GM19193 (cell line): ENCODE measurements around the gene PRR33.

Experiments used
- POLR2A ChIP-seq: IDR thresholded peaks from 4 replicates; pipeline ENCODE4 v1.6.1; 2011; ENCODE audit not compliant: insufficient read depth, insufficient read length; ENCODE audit errors: extremely low read depth

The PRR33 gene

DNA sequence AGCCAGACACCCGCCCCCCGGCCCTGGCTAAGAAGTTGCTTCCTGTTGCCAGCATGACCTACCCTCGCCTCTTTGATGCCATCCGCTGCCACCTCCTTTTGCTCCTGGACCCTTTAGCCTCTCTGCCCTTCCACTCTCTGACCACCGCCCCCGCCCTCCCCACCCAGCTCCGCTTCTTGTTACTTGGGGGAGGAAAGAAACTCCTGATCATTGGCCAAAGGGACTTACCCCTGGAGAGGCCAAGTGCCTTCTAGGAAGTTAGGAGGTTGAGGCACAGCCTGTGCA is at the start of gene PRR33:
TSS of gene PRR33 (minus strand) at position 65 of the 285 bp plus-strand sequence. CDS start 1,311 bp downstream, outside the sequence.
- no peak for TF ChIP-seq POLR2A

DNA sequence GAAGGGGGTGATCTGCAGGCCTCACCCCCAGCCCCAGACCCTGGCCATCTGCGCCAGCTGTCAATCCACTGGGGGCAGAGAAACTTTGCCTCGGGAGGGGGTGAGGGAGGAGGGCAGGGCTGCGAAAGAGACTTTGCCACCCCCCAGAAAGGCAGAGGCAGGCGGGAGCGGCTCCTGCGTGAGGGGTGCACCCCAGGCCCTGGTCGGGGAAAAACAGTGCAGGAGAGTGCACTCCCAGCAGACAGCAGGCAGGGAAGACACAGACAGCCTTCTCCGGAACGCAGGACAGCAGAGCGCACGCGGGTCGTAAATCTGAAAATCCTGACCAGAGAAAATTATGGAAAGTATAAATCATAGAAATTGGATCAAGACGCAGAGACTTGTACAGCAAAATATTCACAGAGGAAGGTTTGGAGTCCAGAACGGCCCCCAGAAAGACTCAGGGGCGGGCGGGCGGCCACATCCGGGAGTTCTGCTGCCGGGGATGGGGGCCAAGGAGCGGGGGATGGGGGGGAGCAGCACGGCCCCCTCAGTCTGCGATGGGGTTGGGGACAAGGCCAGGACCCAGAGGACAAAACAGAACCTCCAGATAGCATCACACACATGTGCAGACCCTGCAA is 47.4 kb upstream of the PRR33 start:
- TF ChIP-seq POLR2A, result no peak

DNA sequence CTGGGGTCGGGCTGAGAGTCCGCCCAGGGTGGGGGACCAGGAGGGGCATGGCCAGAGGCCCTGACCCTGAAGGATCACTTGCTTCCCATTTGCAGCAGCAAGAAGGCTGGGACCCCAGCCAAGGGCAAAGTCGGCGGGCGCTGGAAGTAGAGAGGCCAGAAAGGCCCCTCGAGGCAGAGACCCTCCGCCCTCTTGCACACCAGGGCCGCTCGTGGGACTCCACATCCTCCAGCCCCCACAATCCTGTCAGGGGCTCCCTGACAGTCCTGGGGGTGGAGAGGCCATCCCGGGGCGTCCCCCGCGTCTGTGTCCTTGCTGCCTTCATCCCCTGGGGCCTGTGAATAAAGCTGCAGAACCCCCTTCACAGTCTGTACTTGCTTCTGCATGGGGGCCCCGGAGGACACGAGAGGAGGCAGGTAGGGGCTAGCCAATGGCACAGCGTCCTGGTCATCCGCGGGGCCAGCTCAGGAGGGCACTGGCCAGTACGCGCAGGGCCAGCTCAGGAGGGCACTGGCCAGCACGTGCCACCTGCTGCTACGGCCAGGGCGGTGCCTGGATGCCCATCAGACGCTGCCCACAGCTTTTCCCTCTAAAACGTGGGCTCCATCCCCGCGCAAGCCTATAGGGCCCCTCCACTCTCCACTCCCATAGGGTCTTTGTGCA is 46.8 kb upstream of the PRR33 start:
- TF ChIP-seq POLR2A, result no peak

DNA sequence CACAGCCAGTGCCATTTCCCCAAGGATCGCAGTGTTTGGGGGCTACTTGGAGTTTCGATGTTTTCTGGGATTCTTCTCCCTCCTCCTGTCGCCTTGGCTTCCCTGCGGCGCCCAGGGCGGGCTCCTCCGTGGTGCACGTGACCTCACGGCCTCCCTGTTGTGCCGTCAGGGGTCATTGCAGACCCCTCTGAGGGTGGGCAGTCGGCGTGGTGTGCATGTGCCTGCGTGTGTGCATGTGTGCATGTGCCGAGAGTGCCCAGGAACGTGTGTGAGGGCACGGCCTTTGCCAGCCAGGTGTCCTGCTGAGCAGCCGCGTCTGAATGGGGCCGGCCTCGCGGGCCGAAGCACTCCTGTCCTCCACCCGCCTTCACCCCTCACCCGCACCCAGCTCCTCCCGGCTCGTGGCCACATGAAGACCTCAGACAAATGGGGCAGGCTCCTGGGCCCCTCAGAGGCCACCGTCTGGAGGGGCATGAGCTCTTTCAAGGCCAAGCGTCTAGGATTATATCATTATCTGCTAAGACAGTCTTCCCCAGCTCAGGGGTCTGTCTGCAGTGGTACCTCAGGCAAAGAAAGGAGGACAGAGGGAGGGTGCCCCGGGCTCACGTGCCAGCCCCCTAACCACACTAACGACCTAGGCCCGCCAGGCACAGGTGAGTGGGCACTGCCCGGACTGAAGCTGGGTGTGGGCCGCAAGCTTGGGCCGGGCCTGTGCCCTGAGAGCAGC is 46.1 kb upstream of the PRR33 start:
- no peak for TF ChIP-seq POLR2A

DNA sequence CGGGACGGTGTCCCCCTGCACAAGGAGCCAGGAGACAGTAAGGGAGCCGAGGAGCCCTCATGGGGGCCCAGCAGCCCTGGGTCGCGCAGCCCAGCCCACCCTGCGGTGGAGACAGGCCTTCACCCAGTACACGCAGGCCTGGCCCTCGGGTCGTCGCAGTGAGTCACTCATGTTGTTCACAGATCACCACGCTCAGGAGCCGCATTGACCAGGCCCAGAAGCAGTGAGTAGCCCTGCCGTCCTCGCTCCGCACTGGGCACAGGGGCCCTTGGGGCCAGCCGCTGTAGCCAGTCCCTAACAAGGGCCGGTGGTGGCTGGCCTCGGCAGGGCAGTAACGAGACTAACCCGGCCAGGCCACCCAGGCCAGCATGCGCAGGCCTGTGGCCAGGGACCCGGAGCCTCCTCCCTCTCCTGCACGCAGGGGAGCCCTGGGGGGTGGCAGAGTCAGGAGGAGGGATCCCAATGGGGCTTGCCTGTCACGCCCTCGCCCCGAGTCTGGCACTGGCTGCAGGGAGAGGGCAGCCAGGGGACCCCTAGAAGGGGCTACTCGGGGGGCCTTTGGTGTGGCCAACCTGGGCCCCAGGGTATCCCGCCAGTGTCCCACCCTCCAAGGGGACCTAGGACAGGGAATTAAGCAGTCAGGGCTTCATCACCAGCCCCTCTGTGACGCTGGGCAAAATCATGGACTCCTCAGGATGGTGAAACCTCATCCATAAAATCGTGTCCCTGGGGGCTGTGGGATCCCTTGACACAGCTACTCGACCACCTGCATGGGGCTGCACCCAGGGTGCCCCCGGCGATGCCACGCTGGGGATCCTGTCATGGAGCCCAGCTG is 45.3 kb upstream of the PRR33 start:
- no peak for TF ChIP-seq POLR2A

DNA sequence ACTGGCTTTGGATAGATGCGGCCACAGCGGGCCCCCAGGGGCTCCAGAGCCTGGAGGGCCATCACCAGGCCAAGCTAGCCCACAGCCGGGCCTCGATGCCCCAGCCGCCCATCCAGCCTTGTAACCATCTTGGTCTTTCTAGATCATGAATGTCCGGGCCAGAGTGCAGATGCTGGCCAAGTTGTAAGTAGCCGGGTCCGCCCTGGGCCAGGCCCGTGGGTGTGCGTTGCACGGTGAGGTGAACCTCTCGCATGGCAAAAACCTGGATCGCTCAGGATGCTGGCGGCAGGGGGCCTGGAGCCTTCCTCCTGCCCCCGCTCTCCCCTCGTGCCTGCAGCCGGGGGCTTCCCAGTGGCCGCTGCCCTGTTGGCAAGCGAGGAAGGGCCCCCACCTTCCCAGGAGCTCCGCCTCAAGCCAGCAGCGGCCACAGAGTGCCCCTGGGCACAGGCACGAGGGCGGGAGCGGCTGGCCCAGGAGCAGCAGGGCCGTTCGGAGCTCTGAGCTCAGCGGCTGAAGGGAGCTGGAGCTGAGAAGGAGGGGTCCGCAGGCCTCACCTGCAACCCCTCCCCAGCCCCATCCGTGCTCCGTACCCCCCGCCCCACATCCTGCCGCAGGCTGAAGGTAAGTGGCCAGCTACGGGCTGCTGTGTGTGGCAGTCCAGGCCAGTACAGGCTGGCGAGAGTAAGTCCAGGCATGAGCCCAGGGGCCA is 44.5 kb upstream of the PRR33 start:
- no peak for TF ChIP-seq POLR2A

DNA sequence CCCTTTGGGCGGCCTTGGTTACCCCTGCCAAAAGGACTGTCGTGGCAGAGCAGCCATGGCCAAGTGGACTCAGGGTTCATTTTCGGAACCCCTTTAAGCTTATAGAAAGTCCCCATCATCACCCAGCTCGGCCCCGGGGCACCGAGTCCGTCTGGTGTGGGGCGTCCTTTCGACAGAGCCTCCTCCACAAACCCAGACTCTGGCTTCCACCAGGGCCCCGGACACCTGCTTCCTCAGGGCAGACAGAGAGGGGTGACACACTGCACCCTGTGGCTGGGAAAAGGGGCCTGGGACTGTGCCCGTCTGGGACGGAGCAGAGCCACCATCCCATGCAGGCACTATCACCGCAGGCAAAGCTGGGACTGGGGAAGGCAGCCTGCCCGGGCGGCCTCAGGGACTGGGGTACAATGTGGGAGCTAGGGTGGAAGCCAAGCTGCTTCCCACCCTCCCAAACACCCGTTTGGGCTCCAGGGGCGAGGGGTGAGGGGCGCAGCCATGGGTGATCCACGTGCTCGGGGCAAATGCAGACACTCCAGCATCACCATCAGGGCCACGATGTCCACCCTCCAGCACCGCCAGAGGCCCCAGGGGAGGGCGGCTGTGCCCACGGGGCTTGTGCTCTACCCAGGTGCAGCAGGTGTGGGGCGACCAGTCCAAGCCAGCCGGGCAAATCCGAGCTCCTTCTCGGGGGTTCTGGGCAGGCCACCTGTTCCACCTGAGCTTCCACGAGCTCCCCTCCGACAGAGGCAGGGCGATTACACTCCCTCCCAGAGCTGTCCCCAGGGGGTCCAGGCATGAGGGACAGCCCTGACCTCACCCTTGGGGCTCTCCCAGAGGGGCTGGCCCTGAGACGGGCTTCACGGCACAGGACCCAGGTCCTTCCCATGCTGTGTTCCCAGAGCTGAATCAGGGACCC is 43.7 kb upstream of the PRR33 start:
- no peak for TF ChIP-seq POLR2A

DNA sequence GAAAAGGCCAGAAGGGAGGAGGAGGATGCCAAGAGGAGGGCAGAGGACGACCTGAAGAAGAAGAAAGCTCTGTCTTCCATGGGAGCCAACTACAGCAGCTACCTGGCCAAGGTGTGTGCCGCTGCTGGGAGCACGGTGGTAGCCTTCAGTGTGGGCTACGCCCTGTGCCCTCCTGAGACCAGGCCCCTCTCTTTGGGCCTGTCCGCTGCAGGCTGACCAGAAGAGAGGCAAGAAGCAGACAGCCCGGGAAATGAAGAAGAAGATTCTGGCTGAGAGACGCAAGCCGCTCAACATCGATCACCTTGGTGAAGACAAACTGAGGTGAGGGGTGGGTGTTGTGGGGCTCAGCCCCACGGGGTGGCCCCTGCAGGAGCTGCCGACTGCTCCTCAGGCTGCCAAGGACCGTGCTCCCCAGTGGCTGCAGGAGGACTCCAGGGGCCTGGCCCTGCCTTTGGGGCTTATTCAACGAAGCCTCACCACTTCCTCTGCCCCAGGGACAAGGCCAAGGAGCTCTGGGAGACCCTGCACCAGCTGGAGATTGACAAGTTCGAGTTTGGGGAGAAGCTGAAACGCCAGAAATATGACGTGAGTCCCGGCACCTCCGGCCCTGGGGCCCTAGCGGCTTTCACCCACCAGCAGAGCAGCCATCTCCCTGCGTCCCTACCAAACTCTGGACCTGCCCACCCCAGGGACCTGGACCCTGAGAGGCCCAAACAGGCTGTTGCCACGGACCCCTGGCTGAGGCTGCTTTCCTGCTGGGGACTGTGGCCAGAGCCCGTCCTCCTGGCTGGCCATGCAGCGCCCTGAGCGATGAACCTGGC is 42.9 kb upstream of the PRR33 start:
- no peak for TF ChIP-seq POLR2A

DNA sequence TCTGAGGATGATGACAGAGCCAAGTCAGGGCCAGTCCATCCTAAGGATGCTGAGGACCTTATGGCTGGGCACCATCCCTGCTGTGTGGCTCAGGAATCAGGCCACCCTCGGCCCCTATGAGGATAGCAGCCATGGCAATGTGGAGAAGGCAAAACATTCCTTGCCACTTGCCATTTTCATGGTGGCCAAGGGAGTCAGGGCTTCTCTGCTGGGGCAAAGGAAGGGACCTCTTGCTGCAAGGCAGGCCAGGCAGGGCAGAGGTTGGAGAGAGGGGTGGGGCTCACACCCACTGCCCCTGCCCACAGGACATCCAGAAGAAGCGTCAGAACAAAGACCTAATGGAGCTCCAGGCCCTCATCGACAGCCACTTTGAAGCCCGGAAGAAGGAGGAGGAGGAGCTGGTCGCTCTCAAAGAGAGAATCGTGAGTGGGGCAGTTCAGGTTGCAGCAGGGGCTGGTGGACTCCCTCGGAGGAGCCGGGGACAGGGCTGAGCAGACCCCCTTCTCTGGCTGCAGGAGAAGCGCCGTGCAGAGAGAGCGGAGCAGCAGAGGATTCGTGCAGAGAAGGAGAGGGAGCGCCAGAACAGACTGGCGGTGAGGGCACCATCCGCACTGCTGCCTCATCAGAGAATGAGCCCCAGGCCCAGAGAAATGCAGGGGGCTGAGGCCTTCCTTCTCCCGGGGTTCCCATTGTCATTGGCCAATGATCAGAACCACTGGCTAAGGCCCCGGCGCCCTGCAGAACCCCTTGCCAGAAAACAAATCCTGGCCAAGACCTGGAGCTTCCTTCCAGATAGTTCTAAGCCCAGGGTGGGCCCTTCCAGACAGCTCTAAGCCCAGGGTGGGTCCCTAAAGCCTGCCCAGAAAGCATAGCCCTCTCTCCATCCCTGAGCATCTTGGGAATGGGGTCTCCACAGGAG is 42.0 kb upstream of the PRR33 start:
- TF ChIP-seq POLR2A, result no peak

DNA sequence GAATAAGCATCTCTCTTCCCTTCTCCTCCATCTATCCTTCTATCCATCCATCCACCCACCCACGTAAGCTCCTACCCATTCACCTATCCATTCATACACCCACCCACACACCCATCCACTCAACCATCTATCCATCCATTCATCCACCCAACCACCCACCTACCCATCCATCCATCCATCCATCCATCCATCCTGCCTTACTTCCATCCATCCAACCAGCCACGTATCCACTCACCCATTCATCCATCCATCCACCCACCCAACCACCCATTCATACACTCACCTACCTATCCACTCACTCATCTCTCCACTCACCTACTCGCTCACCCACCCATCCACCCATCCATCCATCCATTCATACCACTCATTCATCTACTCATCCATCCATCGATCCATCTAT is 41.0 kb upstream of the PRR33 start:
- TF ChIP-seq POLR2A, result no peak

DNA sequence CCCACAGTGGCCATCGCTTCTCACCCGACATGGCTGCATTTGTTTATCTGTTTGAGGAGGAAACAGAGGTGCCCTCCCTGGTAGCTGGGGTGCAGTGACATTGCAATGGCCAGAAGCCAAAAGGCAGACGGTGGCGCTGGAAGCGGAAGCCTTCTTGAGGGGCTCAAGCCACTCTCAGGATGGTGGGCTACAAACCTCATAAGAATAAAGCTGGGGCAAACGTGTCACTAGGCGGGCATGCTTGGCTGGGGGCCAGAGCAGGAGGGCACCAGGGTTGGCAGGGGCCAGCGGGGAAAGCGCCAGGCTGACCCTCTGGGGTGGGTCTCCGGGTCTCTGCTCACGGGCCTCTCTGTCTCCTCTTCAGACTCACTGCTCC is 40.4 kb upstream of the PRR33 start:
- no peak for TF ChIP-seq POLR2A
